Testis (tissue), 2 donors: ENCODE results near the gene YTHDF1.

ENCODE experiments used
- CTCF ChIP-seq, 3 experiments: fragments of 450-650 bp in 2 of 3; fragments of 200-600 bp in 1 of 3; sonication (generic) in 1 of 3; IDR thresholded peaks; one replicate each; pipeline ENCODE4 v1.5.1; 2016 to 2019; ENCODE audit warnings: antibody characterized with exemption in 3 of 3, mild to moderate bottlenecking in 2 of 3, moderate library complexity in 1 of 3
- POLR2A ChIP-seq: fragments of 450-650 bp; IDR thresholded peaks from one replicate; pipeline ENCODE4 v1.6.1; 2017; ENCODE audit warnings: antibody characterized with exemption, mild to moderate bottlenecking, moderate library complexity

DNA sequence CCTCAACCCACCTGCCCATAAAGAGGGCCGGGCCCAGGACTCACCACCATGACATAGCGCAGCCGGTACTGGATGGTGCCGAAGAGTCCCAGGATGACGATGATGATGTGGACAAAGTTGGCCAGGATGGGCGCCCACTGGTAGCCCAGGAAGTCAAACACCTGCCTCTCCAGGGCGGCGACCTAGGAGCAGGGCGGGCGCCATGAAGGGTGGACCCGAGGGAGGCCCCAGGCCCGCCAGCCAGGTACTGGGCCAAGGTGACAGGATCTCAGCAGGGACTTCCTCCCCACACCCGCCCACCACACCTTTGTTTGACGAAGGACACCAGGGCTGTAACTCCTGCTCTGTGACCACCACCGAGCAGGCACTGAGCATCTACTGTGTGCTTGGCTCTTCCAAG, 34.0 kb upstream of the YTHDF1 start:
- TF ChIP-seq CTCF (IDR thresholded peaks at IDR 0.05), result no peak
- TF ChIP-seq POLR2A, result no peak
